ENCODE measurements around the gene KCTD16.

GRCh38 chr5:144273232-144274027, 102.8 kb downstream of the KCTD16 start:
- TF ChIP-seq CTCF (conservative IDR thresholded peaks at IDR 0.05 in 1 of 2, IDR thresholded peaks at IDR 0.05 in 1 of 2; ENCODE audit: extremely low read depth in 1 of 2, insufficient read depth in 1 of 2, low read depth in 1 of 2, low read length in 2 of 2): no peak
- no peak for TF ChIP-seq EZH2 (IDR thresholded peaks at IDR 0.05; ENCODE audit: borderline replicate concordance, low read length)
